Measurements from ENCODE around the gene ZC3H10. TPM values are rescaled to one million over a fixed set of nuclear protein-coding genes. Genes with fewer than 3 reads are reported as not detected.

Gene ZC3H10
- total and polyA plus RNA-seq, 2 of the 8 experiments (the other 6 are each of a cell fraction or from before 2014, with no cell fraction given) = 4.0 to 11.2 TPM

GRCh38 chr12:56110571-56110970 is 7.5 kb upstream of the ZC3H10 start (continued):
- TF ChIP-seq CTCF (IDR thresholded peaks at IDR 0.05; ENCODE audit: control extremely low read depth in 1 of 3, insufficient read depth in 1 of 3, low read depth in 1 of 3, low read length in 3 of 3) (no peak), SAP30 (IDR thresholded peaks at IDR 0.05; ENCODE audit: insufficient read depth, insufficient replicate concordance, low read length) (no peak)

All from H1 (cell line).